ENCODE measurements around the gene CYP2B6. TPM values are rescaled to one million over a fixed set of nuclear protein-coding genes. Genes with fewer than 3 reads are reported as not detected.
"Not testable (repeated sequence)": the region's sequence is repeated elsewhere in the genome, so short reads cannot be mapped to it uniquely, and the experiment has no call there.

CYP2B6 gene
- total RNA-seq, 1 donor from 2014 or later, result not detected

DNA sequence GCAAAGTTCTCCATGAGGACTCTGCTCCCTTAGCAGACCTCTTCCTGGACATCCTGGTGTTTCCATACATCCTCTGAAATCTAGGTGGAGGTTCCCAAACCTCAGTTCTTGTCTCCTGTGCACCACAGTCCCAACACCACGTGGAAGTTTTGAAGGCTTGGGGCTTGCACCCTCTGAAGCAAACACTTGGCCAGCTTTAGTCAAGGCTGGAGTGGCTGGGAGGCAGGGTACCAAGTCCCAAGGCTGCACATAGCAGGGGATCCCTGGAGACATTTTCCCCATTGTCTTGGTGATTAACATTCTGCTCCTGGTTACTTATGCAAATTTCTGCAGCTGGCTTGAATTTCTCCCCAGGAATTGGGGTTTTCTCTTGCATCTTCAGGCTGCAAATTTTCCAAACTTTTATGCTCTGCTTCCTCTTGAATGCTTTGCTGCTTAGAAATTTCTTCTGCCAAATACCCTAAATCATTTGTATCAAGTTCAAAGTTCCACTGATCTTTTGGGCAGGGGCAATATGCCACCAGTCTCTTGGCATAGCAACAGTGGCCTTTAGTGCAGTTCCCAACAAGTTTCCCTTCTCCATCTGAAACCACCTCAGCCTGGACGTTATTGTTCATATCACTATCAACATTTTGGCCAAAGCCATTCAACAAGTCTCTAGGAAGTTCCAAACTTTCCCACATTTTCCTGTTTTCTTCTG, 10.2 kb upstream of the CYP2B6 start:
- not testable (repeated sequence) for DNase-seq (ENCODE audit: low read depth in 2 of 2)

DNA sequence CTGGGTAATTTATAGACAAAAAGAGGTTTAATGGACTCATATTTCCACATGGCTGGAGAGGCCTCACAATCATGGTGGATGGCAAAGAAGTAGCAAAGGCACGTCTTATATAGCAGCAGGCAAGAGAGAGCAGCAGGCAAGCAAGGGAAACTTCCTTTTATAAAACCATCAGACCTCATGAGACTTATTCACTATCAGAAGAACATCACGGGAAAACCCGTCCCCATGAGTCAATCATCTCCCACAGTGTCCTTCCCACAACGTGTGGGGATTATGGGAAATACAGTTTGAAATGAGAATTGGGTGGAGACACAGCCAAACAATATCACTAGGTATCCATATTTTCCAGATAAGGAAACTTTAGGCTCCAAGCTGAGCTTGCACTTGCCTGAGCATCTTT, 9.5 kb upstream of the CYP2B6 start:
- DNase-seq (ENCODE audit: low read depth in 2 of 2), result no peak

DNA sequence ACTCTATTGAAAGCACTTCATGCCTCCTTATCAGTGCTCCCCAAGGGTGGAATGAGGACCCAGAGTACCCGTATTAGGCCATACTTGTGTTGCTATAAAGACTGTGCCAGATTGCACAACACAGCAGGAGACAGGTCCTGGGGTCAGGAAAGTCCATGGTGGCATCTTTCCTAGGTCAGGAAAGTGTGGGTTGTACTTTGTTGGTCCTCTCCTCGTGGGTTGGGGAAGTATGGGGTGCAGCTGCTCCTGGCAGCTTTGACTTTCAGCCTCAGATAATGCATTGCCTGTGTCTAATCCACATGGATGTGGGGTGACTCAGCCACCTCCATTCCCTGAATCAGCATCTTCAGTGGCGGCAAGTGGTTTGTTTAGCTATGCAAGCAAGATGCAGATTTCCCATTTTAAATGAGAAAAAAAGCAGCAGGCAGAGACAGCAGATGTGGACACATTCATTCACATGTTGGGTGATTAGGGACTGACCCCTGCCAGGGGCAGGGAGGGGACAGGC, 8.4 kb upstream of the CYP2B6 start:
- no peak for DNase-seq (ENCODE audit: low read depth in 2 of 2)

DNA sequence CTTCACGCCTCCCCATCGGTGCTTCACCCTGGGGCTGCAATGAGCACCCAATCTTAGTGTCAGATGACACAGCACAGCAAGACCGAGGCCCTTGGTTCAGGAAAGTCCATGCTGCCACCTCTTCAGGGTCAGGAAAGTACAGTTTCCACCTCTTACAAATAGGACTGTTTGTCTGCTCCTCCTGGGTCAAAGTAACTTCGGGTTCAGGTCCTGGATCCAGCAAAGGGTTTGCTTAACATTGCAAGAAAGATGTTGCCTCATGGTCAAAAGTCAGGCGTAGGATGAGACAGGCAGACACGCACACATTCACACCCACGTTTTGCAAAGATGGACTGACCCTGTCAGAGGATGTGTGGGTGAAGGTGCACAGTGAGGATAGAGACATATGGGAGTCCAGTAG, 1.6 kb upstream of the CYP2B6 start:
- no peak for DNase-seq (ENCODE audit: low read depth in 2 of 2)

DNA sequence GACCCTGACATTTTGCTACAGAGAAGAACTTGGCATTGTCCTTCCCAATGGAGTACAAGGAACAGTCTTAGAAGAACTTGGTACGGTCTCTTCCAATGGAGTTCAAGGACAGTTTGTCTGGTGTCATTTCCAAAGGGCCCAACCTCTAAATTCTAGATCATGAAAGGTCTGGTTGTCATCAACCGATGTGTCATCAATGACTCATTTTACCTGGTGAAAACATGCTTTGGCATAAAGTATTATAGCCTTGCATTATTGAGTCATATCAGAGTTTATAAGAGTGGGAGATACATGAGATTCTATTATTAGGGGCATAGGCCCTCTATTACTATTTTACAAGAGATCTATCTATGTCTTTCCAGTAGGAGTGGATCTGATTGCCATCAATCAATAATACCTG, 4.3 kb downstream of the CYP2B6 start:
- DNase-seq (ENCODE audit: low read depth in 2 of 2), result no peak

DNA sequence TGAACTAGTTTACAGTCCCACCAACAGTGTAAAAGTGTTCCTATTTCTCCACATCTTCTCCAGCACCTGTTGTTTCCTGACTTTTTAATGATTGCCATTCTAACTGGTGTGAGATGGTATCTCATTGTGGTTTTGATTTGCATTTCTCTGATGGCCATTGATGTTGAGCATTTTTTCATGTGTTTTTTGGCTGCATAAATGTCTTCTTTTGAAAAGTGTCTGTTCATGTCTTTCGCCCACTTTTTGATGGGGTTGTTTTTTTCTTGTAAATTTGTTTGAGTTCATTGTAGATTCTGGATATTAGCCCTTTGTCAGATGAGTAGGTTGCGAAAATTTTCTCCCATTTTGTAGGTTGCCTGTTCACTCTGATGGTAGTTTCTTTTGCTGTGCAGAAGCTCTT, 7.9 kb downstream of the CYP2B6 start:
- not testable (repeated sequence) for DNase-seq (ENCODE audit: low read depth in 2 of 2)

DNA sequence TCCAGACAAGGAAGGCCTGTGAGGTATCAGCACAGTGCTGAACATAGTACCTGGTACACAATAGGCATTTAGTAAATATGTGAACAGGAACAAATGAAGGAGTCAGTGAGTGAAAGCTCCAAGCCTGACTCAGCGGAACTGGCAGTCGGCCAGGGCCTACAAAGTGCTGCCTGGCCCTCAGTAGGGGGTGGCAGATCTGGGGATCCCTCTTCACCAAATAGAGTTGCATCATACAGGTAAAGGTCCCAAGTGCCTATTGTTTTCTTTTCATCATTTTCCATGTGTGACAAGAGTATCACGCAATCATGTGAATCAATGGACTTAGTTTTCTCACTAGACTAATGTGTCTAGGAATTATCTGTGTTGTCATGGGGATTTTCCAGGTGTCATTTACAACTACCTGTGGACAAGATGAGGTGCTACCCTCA, 9.2 kb downstream of the CYP2B6 start:
- peak; percentile 2 to 5 for DNase-seq (ENCODE audit: low read depth in 2 of 2)

DNA sequence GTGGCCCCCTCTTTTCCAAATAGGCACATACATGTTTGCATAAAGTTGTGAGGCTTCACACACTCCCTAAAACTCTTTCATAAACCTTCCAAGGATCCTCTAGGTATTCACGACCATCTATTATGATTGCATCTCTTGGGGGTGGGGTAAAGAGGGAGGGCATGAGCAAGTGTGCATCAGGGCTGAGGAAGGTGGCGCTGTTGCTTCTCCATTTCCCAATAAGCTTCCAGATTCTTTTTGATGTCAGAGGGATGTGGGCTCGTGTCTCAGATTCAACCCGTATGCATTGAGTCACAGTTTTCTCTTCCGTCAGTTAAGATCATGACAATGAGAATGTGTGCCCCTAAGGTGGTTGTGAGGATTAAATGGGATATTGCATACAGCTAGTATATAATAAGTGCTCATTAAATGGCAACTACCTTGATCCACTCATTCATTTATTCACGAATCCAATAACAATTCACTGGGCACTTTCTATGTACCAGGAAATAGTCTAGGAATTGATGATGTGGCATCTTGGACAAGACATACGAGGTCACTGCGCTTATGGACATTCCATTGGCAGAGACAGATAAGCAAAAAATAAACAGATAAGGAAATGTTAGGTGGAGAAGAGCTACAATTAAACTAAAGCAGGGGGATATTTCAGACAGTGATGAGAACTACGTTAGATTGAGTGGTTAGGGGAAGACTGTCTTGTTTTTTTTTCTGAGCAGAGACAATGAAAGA, 10.3 kb downstream of the CYP2B6 start:
- DNase-seq (ENCODE audit: low read depth in 2 of 2), result no peak

DNA sequence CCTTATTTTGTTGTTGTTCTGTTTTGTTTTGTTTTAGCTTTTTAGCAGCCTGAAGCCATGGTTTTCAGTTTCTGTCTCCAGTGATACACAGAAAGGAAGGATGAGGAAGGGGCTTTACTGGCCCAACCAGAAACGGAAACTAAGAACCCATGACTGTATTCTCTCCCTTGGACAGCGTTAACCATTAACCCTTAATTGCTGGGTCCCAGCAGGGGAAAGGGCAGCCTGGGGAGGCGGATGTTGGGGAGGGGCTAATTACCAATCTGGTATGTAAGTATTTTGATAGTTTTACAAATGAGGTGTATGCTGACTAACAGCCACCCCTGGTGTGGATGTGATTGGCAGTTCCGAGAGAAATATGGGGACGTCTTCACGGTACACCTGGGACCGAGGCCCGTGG, 12.6 kb downstream of the CYP2B6 start:
- not testable (repeated sequence) for DNase-seq (ENCODE audit: low read depth in 2 of 2)

DNA sequence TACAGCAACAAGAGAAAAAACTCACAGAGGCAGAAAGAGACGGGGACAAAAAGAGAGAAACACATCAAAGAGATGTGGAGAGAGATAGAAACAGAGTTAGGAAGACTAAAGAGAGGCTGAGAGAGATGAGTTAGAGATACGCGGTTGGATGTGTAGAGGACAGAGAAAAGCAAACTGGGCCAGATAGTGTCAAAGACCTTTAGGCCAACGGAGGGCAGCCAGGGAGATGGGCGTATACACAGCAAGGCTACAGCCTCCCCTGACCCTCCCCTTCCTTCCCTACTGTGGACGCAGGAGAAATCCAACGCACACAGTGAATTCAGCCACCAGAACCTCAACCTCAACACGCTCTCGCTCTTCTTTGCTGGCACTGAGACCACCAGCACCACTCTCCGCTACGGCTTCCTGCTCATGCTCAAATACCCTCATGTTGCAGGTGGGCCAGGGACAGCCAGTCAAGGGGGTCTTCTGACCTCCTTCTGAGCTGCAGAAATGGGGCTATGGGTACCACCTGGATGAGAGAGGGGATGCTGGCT, 18.7 kb downstream of the CYP2B6 start:
- no peak for DNase-seq (ENCODE audit: low read depth in 2 of 2)

DNA sequence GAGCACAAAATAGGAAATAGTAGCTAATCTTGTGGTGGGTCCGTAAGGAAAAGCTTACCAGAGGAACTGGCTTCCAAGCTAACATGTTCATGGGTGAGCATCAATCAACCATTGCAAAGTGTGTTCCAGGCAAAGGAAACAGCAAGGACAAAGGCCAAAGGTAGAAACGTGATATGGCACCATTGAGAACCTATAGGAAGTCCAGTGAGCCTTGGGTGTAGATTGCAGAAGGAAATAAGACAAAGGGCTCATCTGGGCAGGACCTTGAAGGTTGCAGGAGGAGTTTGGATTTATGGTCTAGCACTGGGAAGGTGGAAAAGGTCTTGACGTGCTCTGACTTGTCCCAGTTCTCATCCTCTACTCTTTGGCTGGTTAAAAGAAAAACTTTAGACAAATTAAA, 22.3 kb downstream of the CYP2B6 start:
- DNase-seq (ENCODE audit: low read depth in 2 of 2), result no peak

DNA sequence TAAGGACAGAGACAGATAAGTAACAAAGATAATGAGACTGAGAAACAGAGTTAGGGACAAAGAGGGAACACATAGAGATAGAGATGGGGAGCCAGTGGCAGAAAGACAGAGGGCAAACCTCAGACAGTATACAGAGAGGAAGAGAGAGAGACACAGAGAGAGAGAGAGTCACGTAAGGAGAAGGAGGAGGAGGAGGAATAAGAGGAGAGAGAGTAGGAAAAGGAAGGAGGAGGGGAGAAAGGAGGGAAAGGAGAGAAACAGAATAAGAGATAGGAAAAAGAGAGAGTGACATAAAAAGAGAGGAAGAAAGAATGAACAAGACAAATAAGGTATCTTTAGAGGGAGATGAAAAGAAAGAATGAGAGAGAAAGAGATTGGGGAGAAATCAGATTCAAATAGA, 23.6 kb downstream of the CYP2B6 start:
- no peak for DNase-seq (ENCODE audit: low read depth in 2 of 2)

DNA sequence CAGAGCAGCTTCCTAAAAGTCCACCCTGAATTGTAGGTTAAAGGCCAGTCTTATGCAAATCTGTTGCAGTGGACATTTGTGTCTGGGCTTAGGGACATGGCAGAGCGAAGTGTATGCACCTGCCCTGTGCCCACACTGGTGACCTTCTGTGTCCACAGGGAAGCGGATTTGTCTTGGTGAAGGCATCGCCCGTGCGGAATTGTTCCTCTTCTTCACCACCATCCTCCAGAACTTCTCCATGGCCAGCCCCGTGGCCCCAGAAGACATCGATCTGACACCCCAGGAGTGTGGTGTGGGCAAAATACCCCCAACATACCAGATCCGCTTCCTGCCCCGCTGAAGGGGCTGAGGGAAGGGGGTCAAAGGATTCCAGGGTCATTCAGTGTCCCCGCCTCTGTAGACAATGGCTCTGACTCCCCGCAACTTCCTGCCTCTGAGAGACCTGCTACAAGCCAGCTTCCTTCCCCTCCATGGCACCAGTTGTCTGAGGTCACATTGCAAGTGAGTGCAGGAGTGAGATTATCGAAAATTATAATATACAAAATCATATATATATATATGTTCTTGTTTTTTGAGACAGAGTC, 25.5 kb downstream of the CYP2B6 start:
- no peak for DNase-seq (ENCODE audit: low read depth in 2 of 2)

DNA sequence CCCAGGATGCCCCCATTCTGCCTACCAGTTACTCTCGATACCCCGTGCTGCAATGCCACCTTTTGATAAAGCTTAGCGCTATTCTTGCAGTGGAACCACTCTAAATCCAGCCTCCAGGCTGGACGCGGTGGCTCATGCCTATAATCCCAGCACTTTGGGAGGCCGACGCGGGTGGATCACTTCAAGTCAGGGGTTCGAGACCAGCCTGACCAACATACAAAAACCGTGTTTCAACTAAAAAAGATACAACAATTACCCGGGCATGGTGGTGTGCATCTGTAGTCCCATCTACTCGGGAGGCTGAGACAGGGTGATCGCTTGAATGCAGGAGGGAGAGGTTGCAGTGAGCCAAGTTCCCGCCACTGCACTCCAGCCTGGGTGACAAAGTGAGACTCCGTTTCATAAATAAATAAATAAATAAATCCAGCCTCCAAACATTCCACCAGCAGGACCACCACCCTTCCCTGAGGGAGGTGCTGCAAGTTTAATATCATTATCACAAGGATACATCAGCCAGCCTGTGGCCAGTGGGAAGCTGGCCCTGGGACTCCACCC, 27.7 kb downstream of the CYP2B6 start:
- DNase-seq (ENCODE audit: low read depth in 2 of 2), result no peak

DNA sequence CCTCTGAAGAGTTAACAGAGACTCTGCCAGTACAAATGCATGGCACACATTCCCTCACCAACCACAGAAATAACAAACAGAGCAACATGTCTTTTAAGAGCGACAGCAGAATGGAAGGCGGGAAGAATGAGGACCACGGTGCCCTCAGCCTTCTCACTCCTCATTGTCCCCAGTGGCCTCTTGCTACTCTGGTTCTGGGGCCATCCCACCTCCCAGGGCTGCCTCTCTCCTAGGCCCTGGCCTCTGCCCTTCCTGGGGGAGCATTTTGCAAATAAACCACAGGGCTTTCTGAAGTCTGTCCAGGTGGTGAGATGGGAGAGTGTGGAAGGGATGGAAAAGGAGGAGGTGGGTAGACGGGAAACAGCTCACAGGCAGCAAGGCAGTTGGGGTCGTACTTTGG, 28.3 kb downstream of the CYP2B6 start:
- DNase-seq (ENCODE audit: low read depth in 2 of 2), result no peak

DNA sequence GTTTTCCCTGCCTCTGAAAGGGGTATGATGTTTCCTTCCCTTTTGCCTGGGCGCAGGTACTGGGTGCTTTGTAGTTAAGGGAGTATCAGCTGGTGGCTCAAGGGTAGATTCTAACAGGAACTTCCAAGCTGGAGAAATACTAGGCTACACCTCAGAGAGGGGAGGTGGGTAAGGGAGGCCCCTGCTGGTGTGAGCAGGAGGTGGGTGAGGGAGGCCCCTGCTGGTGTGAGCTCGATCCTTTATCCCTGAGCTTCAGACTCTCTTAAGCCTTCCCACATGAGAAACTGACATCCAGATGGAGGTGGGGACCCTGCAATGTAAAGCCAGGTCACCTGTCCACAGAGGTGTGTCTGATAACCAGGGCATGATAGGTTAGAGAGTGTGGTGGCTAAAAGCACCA, 32.1 kb downstream of the CYP2B6 start:
- DNase-seq (ENCODE audit: low read depth in 2 of 2), result no peak

DNA sequence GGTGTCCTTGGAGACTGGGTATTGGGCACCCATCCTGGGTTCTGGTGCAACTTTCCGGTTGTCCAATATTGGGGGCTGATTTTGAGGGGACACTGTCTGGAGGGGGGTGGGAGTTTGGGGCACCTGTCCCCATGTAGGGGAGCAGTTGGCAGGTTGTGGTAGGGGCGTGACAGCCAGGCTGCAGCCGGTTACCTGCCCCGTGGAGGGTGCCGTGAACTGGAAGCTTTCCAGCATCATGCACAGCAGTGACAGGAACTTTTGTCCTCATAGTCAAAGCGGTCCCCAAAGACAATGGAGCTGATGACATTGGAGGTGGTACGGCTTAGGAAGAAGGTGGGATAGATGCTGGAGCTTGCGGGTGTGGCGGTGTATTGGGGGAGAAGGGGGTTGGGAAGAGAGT, 34.3 kb downstream of the CYP2B6 start:
- no peak for DNase-seq (ENCODE audit: low read depth in 2 of 2)

DNA sequence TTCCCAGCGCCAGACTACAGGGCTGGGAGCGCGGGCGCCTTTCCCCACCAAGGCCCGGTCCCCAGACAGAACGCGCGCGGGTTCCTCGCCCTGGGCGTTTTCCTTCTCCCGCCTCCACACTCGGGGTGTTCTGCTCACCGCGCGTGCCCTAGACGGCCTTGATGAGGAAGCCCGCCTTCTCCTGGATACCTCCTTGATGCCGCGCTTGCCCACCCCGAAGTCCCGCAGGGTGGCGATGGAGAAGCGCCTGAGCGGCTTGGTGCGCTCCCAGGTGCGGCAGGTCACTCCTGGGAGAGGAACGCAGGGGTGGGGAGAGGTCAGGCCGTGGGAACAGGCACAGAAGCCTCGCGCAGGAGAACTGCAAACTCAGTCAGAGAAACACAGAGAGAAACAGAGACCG, 34.8 kb downstream of the CYP2B6 start:
- no peak for DNase-seq (ENCODE audit: low read depth in 2 of 2)

DNA sequence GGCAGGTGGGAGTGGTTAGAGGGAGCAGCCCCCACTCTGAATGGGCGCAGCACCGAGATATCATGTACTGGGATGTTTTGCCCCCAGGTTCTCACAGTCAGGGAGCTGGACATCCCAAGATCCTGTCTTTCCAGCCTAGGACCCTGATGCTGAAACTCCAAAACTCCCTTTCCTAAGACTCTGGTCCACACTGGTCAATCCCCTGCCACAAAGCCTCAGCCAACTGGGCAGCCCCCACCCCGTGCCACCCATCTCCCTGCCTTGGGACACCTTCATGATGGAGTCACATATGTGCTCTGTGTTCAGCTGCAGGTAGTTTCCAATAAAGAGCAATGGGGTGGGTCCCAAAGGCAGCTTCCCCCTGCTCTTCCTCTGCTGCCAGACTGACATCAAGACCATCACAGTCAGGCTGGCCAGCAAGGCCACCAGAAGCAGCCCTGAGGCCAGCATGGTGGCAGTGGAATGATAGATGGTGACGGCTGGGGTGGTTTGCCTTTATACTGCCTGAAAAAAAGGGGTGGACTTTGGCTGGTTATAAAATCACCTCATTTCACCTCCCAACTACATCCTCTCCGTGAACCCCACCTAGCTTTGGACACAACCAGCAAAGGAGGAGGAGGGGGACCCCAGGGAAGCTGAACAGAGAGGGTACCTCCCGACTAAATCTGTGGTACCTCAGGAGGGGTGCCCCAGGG, 36.3 kb downstream of the CYP2B6 start:
- DNase-seq (ENCODE audit: low read depth in 2 of 2), result no peak

DNA sequence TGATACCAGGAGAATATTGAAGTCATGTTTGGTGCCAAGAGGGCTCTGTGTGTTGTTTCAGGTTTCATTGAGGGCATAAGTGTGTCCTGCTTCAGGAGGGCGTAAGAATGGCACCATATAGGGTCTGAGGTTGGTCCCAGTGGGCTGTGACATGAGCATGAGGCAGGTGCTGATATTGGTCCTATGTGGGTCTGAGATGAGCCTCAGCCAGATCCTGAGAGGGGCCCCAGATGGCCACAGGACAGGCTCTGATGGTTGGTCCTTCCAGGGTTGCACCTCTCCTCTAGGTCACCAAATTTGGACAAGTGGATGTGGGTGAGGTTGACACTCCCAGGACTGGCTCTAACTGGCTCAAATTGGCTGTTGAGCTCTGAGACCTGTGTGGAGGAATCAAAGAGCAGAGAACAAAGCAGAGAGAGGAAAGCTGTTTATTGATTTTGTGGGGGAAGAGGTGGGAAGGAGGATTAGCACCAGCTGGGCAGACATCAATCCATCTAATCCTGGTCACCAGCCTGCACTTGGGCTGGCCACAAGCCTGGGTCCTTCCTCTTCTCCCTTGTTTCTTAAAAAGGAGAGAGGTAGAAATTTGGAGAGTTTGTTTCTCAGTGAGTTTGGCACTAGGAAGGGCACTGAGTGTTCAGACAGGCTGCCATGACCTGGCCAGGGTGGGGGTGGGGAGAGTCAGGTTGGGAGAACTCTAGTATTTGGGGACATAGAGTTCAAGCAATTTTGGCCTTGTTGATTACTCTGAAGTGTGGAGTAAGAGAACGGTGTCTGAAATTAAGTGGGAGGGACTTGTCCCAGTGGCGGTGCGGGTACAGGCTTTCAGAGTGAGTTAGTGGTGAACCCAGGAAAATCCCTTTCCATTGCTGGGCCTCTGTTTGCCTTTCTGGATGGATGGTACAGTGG, 38.7 kb downstream of the CYP2B6 start:
- no peak for DNase-seq (ENCODE audit: low read depth in 2 of 2)

Data from lung microvascular endothelial cell (primary cell).